Stimulated activated CD8-positive, alpha-beta memory T cell treated with anti-CD3 and anti-CD28 coated beads, Interleukin-12 subunit alpha, Interleukin-12 subunit beta, amount 100 ng/mL, for 24 hours (primary cell): ENCODE results near the gene SH3BP5L.

Source experiments
- DNase-seq: peaks from one replicate; pipeline ENCODE4 v3.0.0-alpha.2; 2020; ENCODE audit errors: extremely low read depth

Gene SH3BP5L

DNA sequence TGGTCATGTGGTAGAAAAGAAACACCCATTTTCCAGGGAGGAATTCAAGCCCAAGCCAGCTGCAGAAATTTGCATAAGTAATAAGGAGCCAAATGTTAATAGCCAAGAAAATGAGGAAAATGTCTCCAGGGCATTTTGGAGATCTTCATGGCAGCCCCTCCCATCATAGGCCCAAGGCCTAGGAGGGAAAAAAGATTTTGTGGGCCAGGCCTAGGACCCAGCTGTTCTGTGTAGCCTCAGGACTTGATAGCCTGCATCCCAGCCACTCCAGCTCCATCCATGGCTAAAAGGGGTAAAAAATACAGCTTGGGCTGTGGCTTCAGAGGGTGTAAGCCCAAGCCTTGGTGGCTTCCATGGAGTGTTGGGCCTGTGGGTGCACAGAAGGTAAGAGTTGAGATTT lies 48.7 kb downstream of the SH3BP5L start:
- no peak for DNase-seq

DNA sequence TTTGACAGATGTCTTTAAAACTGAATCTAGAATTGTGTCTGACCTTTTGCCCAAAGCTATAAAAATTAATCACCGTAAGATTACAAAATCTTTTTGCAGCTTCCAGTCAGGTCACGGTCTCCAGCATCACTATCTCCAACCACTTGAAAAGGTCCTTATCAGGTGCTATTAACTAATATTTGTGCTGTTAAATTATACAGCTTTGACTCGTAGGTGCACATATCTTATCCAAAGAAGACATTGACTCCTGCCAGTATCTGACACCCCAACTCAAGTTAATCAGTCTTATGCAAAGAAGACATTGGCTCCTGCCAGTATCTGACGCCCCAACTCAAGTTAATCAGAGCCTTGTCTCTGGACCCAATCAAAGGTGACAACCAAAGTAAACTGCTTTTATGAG lies 50.3 kb downstream of the SH3BP5L start:
- DNase-seq = no peak
